WTC11 (cell line): ENCODE data around the gene TLR3. TPM values are rescaled to one million over a fixed set of nuclear protein-coding genes. Genes with fewer than 3 reads are reported as not detected.

ENCODE experiments used
- ATAC-seq: fragments of 200-7000 bp; cut with Tn5 transposase; 2 replicates; pipeline ENCODE4 v1.10.0; 2021; ENCODE audit warnings: mild to moderate bottlenecking, moderate library complexity
- CTCF ChIA-PET: fragments of 300-600 bp; sonication (Branson Sonifier 250); formaldehyde crosslinking; loops from one replicate; lab custom pipeline; 2021; ENCODE audit warnings: antibody characterized with exemption; lab: Charles Lee
- POLR2A ChIA-PET: fragments of 350-600 bp; sonication (Branson Sonifier 250); formaldehyde crosslinking; loops from one replicate; lab custom pipeline; 2021; ENCODE audit warnings: antibody characterized with exemption; lab: Charles Lee
- DNase-seq: peaks from one replicate; pipeline ENCODE4 v3.0.0; 2021; ENCODE audit warnings: low spot score
- H3K27ac Mint-ChIP-seq: 2 replicates; pipeline ENCODE4 v1.8.0; 2021; ENCODE audit warnings: mixed read lengths
- H3K27me3 Mint-ChIP-seq: 2 replicates; pipeline ENCODE4 v1.8.0; 2021; ENCODE audit warnings: low read depth, mild to moderate bottlenecking, moderate library complexity, mixed read lengths
- H3K36me3 Mint-ChIP-seq: 2 replicates; pipeline ENCODE4 v1.8.0; 2021; ENCODE audit warnings: mixed read lengths
- H3K4me1 Mint-ChIP-seq: 2 replicates; pipeline ENCODE4 v1.8.0; 2022; ENCODE audit warnings: mixed read lengths
- H3K4me3 Mint-ChIP-seq: 2 replicates; pipeline ENCODE4 v1.8.0; 2021; ENCODE audit warnings: mild to moderate bottlenecking, moderate library complexity, mixed read lengths
- H3K9me3 Mint-ChIP-seq: 2 replicates; pipeline ENCODE4 v1.8.0; 2021; ENCODE audit warnings: mixed read lengths
- CBFB ChIP-seq: sonication (generic); formaldehyde crosslinking; IDR thresholded peaks from 2 replicates; pipeline ENCODE4 v1.8.1; 2022; ENCODE audit warnings: mild to moderate bottlenecking, low read depth, missing genetic modification reagents
- CDX4 ChIP-seq: fragments of 250-450 bp; sonication (Bioruptor Pico); IDR thresholded peaks from 2 replicates; pipeline ENCODE4 v1.9.0; 2021; ENCODE audit warnings: moderate library complexity, mild to moderate bottlenecking, inconsistent platforms, borderline replicate concordance
- CREB1 ChIP-seq: sonication (generic); formaldehyde crosslinking; IDR thresholded peaks from 2 replicates; pipeline ENCODE4 v1.8.0; 2023; ENCODE audit warnings: mild to moderate bottlenecking, missing genetic modification reagents
- CTCF ChIP-seq: fragments of 200-600 bp; IDR thresholded peaks from 2 replicates; pipeline ENCODE4 v1.8.0; 2022; ENCODE audit warnings: antibody characterized with exemption
- ELF4 ChIP-seq: sonication (generic); formaldehyde crosslinking; IDR thresholded peaks from 2 replicates; pipeline ENCODE4 v1.8.1; 2022; ENCODE audit warnings: low read depth, mild to moderate bottlenecking, moderate library complexity, missing genetic modification reagents
- EMX1 ChIP-seq: fragments of 250-450 bp; sonication (Bioruptor Pico); IDR thresholded peaks from 2 replicates; pipeline ENCODE4 v1.8.0; 2021; ENCODE audit warnings: mild to moderate bottlenecking
- FOXP1 ChIP-seq: sonication (generic); formaldehyde crosslinking; IDR thresholded peaks from 2 replicates; pipeline ENCODE4 v1.8.0; 2022; ENCODE audit warnings: missing genetic modification reagents, mild to moderate bottlenecking, moderate library complexity, borderline replicate concordance
- FOXP4 ChIP-seq: sonication (generic); formaldehyde crosslinking; IDR thresholded peaks from 2 replicates; pipeline ENCODE4 v1.8.0; 2022; ENCODE audit warnings: mild to moderate bottlenecking, missing genetic modification reagents
- GABPB1 ChIP-seq: sonication (generic); formaldehyde crosslinking; IDR thresholded peaks from 2 replicates; pipeline ENCODE4 v1.8.1; 2023; ENCODE audit warnings: mild to moderate bottlenecking, missing genetic modification reagents
- HMGA2 ChIP-seq: fragments of 250-450 bp; sonication (Bioruptor Pico); IDR thresholded peaks from 2 replicates; pipeline ENCODE4 v1.4.0; 2021; ENCODE audit warnings: mild to moderate bottlenecking, moderate library complexity
- IRF1 ChIP-seq: sonication (generic); formaldehyde crosslinking; IDR thresholded peaks from 2 replicates; pipeline ENCODE4 v1.8.0; 2023; ENCODE audit warnings: missing genetic modification reagents
- IRF2 ChIP-seq: sonication (generic); formaldehyde crosslinking; IDR thresholded peaks from 2 replicates; pipeline ENCODE4 v1.8.0; 2022; ENCODE audit warnings: low read depth, missing genetic modification reagents, borderline replicate concordance
- JAZF1 ChIP-seq: fragments of 250-450 bp; sonication (Bioruptor Pico); IDR thresholded peaks from 2 replicates; pipeline ENCODE4 v1.9.0; 2021; ENCODE audit warnings: moderate library complexity, mild to moderate bottlenecking, inconsistent platforms
- JUN ChIP-seq: sonication (generic); formaldehyde crosslinking; IDR thresholded peaks from 2 replicates; pipeline ENCODE4 v1.8.0; 2023; ENCODE audit warnings: mild to moderate bottlenecking, missing genetic modification reagents
- MAX ChIP-seq: sonication (generic); formaldehyde crosslinking; IDR thresholded peaks from 2 replicates; pipeline ENCODE4 v1.8.0; 2022; ENCODE audit warnings: mild to moderate bottlenecking, missing genetic modification reagents
- NR3C1 ChIP-seq: sonication (generic); formaldehyde crosslinking; conservative IDR thresholded peaks from 2 replicates; pipeline ENCODE4 v1.8.1; 2023; ENCODE audit warnings: low read depth, mild to moderate bottlenecking, missing genetic modification reagents
- RELA ChIP-seq: sonication (generic); formaldehyde crosslinking; IDR thresholded peaks from 2 replicates; pipeline ENCODE4 v1.8.1; 2022; ENCODE audit warnings: missing genetic modification reagents, mild to moderate bottlenecking, borderline replicate concordance
- TCF7 ChIP-seq: sonication (generic); formaldehyde crosslinking; IDR thresholded peaks from 2 replicates; pipeline ENCODE4 v1.8.0; 2022; ENCODE audit warnings: mild to moderate bottlenecking, low read depth, missing genetic modification reagents, moderate library complexity
- TP53 ChIP-seq: sonication (generic); formaldehyde crosslinking; IDR thresholded peaks from 2 replicates; pipeline ENCODE4 v1.8.1; 2023; ENCODE audit warnings: mild to moderate bottlenecking, missing genetic modification reagents
- USF2 ChIP-seq: sonication (generic); formaldehyde crosslinking; IDR thresholded peaks from 2 replicates; pipeline ENCODE4 v1.8.1; 2023; ENCODE audit warnings: mild to moderate bottlenecking, missing genetic modification reagents, moderate library complexity
- ZNF138 ChIP-seq: sonication (generic); formaldehyde crosslinking; conservative IDR thresholded peaks from 2 replicates; pipeline ENCODE4 v1.8.1; 2022; ENCODE audit warnings: mild to moderate bottlenecking, moderate library complexity, missing genetic modification reagents
- ZNF416 ChIP-seq: fragments of 250-450 bp; sonication (Bioruptor Pico); IDR thresholded peaks from 2 replicates; pipeline ENCODE4 v1.9.0; 2021; ENCODE audit warnings: mild to moderate bottlenecking, inconsistent platforms
- total RNA-seq: library from RNA; stranded (reverse); gene quantifications from 3 replicates; pipeline ENCODE4 v1.2.3, GENCODE V29; 2021

TLR3 gene
- total RNA-seq, 1 experiment from 2014 or later: 1.8 TPM

- no peak for TF ChIP-seq CDX4 (CRISPR knock-in tag)
- TF ChIP-seq ELF4 (CRISPR knock-in tag): no peak
- no peak for TF ChIP-seq ZNF138 (CRISPR knock-in tag)
- TF ChIP-seq EMX1 (CRISPR knock-in tag): no peak
- no peak for TF ChIP-seq CREB1 (CRISPR knock-in tag)
- TF ChIP-seq FOXP4 (CRISPR knock-in tag): no peak
- TF ChIP-seq ZNF416 (CRISPR knock-in tag): no peak
- no peak for TF ChIP-seq TP53 (CRISPR knock-in tag)
- TF ChIP-seq GABPB1 (CRISPR knock-in tag): no peak
- TF ChIP-seq MAX (CRISPR knock-in tag): no peak
These were observed 65.3 kb downstream of the TLR3 start (continued) for GRCh38 chr4:186134257-186134656.

GRCh38 chr4:186134861-186135260, 65.9 kb downstream of the TLR3 start:
- Mint-ChIP-seq H3K36me3 (no peaks in the 10 kb centered on the region), H3K27me3 (no peaks in the 10 kb centered on the region), H3K4me1 (peaks cover 34% of the 10 kb centered on the region), H3K9me3 (no peaks in the 10 kb centered on the region), H3K27ac (peak overlapping the region; percentile 14; the same call in 1 of the 2 replicates), H3K4me3 (no peak overlapping the region)
- DNase-seq (no peak), ATAC-seq (no peak)
- CTCF ChIA-PET: interaction anchor here (1.4 to 4.3 kb wide), 4 partner anchors 9 to 97 kb away, joined by 4 to 71 read pairs (median 12); partner anchors contain the start of gene TLR3
- POLR2A ChIA-PET: no interaction called here
- TF ChIP-seq FOXP1 (CRISPR knock-in tag) (no peak), TCF7 (CRISPR knock-in tag) (no peak), CBFB (CRISPR knock-in tag) (no peak), IRF2 (CRISPR knock-in tag) (no peak), JUN (CRISPR knock-in tag) (no peak), RELA (CRISPR knock-in tag) (no peak), EMX1 (CRISPR knock-in tag) (no peak), NR3C1 (CRISPR knock-in tag) (no peak), USF2 (no peak)

- Mint-ChIP-seq H3K36me3 (no peaks in the 10 kb centered on the region), H3K27ac (no peak overlapping the region), H3K4me1 (peaks cover 22% of the 10 kb centered on the region), H3K9me3 (no peaks in the 10 kb centered on the region), H3K4me3 (no peak overlapping the region), H3K27me3 (no peaks in the 10 kb centered on the region)
- ChIA-PET CTCF (interaction anchor here (0.6 to 4.3 kb wide), 31 partner anchors 9 to 540 kb away, joined by 3 to 71 read pairs (median 4); partner anchors contain the start of gene TLR3), POLR2A (interaction anchor here (0.5 to 0.7 kb wide), 3 partner anchors 10 to 929 kb away, joined by 3 to 4 read pairs (median 3); no protein-coding TSS in a partner anchor)
- no peak for DNase-seq
- no peak for ATAC-seq
- TF ChIP-seq IRF1 (CRISPR knock-in tag): no peak
- TF ChIP-seq CTCF: peak; percentile 38; the same call in 1 of the 2 replicates
- TF ChIP-seq HMGA2 (CRISPR knock-in tag): peak; percentile 45; the same call in 1 of the 2 replicates
- TF ChIP-seq CREB1 (CRISPR knock-in tag): no peak
- TF ChIP-seq JAZF1: no peak
These were observed 68.3 kb downstream of the TLR3 start for GRCh38 chr4:186137196-186137794.
